Memory B cell (primary cell): ENCODE results near the gene ERN2.
"Not testable (repeated sequence)": the region's sequence is repeated elsewhere in the genome, so short reads cannot be mapped to it uniquely, and the experiment has no call there.

Source experiments
- ATAC-seq: fragments of 150-1000 bp; cut with Tn5 transposase; 2 replicates; pipeline ENCODE4 v1.10.0; 2021; ENCODE audit warnings: low read depth, mild to moderate bottlenecking, moderate library complexity
- DNase-seq, 2 donors: peaks; one replicate each; pipeline ENCODE4 v3.0.0; 2022; ENCODE audit warnings: low spot score in 2 of 2
- H3K27ac Mint-ChIP-seq: one replicate; pipeline ENCODE4 v1.8.0; 2022; ENCODE audit warnings: mild to moderate bottlenecking, moderate library complexity, mixed read lengths
- H3K27me3 Mint-ChIP-seq: one replicate; pipeline ENCODE4 v1.8.0; 2022; ENCODE audit warnings: mixed read lengths
- H3K36me3 Mint-ChIP-seq: one replicate; pipeline ENCODE4 v1.8.0; 2022; ENCODE audit warnings: mild to moderate bottlenecking, mixed read lengths
- H3K4me1 Mint-ChIP-seq: one replicate; pipeline ENCODE4 v1.8.0; 2022; ENCODE audit warnings: mixed read lengths
- H3K4me3 Mint-ChIP-seq: one replicate; pipeline ENCODE4 v1.8.0; 2022; ENCODE audit warnings: mild to moderate bottlenecking, moderate library complexity, mixed read lengths
- H3K9me3 Mint-ChIP-seq: one replicate; pipeline ENCODE4 v1.8.0; 2022; ENCODE audit warnings: mixed read lengths

The ERN2 gene

DNA sequence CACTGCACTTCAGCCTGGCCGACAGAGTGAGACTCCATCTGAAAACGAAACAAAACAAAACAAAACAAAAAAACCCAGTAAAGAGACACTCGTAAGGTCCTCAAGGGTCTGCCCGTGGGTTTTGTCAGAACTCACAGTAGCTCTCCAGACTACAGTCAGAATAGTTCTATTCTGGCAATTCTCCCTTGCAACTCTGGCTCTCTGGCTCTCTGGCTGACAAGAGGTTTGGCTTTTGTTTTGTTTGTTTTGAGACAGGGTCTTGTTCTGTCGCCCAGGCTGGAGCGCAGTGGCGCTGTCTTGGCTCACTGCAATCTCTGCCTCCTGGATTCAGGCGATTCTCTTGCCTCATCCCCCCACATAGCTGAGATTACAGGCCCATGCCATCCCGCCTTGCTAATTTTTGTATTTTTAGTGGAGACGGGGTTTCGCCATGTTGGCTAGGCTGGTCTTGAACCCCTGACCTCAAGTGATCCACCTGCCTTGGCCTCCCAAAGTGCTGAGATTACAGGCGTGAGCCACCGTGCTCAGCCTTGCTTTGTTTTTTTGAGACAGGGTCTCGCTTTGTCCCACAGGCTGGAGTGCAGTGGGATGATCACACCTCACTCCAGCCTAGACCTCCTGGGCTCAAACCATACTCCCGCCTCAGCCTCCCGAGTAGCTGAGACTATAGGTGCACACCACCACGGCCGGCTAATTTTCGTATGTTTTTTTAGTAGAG is 21.3 kb upstream of the ERN2 start:
- no peak overlapping the region for H3K27ac Mint-ChIP-seq

GRCh38 chr16:23729503-23730424 is 16.7 kb upstream of the ERN2 start:
- no peaks in the 10 kb centered on the region for H3K9me3 Mint-ChIP-seq
- H3K4me3 Mint-ChIP-seq: no peak overlapping the region
- DNase-seq (no peak), ATAC-seq (no peak)
- H3K27me3 Mint-ChIP-seq: peaks cover 7% of the 10 kb centered on the region
- peaks cover 4% of the 10 kb centered on the region for H3K4me1 Mint-ChIP-seq
- no peak overlapping the region for H3K27ac Mint-ChIP-seq
- no peaks in the 10 kb centered on the region for H3K36me3 Mint-ChIP-seq

More for the DNA sequence above, 21.3 kb upstream of the ERN2 start:
- Mint-ChIP-seq H3K4me3 (no peak overlapping the region), H3K9me3 (no peaks in the 10 kb centered on the region), H3K4me1 (peaks cover 7% of the 10 kb centered on the region), H3K27me3 (peaks cover 8% of the 10 kb centered on the region), H3K36me3 (no peaks in the 10 kb centered on the region)
- ATAC-seq (no peak), DNase-seq (no peak)

- no peak overlapping the region for H3K4me3 Mint-ChIP-seq
- no peak overlapping the region for H3K27ac Mint-ChIP-seq
Measured at GRCh38 chr16:23728112-23728477, 15.1 kb upstream of the ERN2 start.

DNA sequence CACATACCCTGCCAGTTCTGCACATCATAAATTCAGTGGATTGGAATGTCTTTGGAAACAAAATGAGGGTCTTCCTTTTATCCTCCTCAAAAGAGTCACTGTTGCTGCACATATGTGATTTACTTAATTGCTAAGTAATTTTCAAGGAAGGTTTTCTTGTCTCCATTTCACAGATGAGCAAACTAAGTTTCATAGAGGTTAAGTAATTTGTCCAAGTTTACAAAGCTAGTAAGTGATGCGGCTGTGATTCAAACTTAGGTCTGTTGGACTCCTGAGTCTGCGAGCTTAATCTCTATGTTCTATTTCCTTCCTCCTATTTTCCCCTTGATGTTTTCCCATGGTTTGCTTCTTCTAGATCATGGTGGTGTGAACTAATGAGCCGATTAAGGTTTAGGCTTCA is 13.7 kb upstream of the ERN2 start:
- Mint-ChIP-seq H3K9me3 (peaks cover 6% of the 10 kb centered on the region), H3K36me3 (peaks cover 3% of the 10 kb centered on the region), H3K27ac (no peak overlapping the region), H3K4me1 (peaks cover 4% of the 10 kb centered on the region), H3K4me3 (no peak overlapping the region), H3K27me3 (peaks cover 4% of the 10 kb centered on the region)
- ATAC-seq (no peak), DNase-seq (no peak)

More at GRCh38 chr16:23728112-23728477, 15.1 kb upstream of the ERN2 start:
- Mint-ChIP-seq H3K36me3 (peaks cover 3% of the 10 kb centered on the region), H3K9me3 (peaks cover 2% of the 10 kb centered on the region), H3K4me1 (peaks cover 4% of the 10 kb centered on the region), H3K27me3 (peaks cover 4% of the 10 kb centered on the region)
- ATAC-seq (no peak), DNase-seq (no peak)

GRCh38 chr16:23724785-23725131 is 11.7 kb upstream of the ERN2 start:
- Mint-ChIP-seq H3K4me1 (peaks cover 4% of the 10 kb centered on the region), H3K27me3 (peaks cover 4% of the 10 kb centered on the region), H3K36me3 (peaks cover 3% of the 10 kb centered on the region), H3K9me3 (peaks cover 6% of the 10 kb centered on the region), H3K27ac (no peak overlapping the region), H3K4me3 (no peak overlapping the region)
- ATAC-seq (no peak), DNase-seq (no peak)

- Mint-ChIP-seq H3K9me3 (peaks cover 6% of the 10 kb centered on the region), H3K27me3 (peaks cover 3% of the 10 kb centered on the region), H3K4me3 (no peak overlapping the region), H3K4me1 (peaks cover 4% of the 10 kb centered on the region), H3K36me3 (peaks cover 3% of the 10 kb centered on the region), H3K27ac (no peak overlapping the region)
- DNase-seq: no peak
- ATAC-seq: no peak
Measured at GRCh38 chr16:23724096-23724784, 11.2 kb upstream of the ERN2 start.

- not testable (repeated sequence) for H3K27ac Mint-ChIP-seq, DNase-seq, H3K4me3 Mint-ChIP-seq, H3K27me3 Mint-ChIP-seq, H3K9me3 Mint-ChIP-seq, H3K4me1 Mint-ChIP-seq, ATAC-seq, H3K36me3 Mint-ChIP-seq
Measured at GRCh38 chr16:23722613-23723240, 9.7 kb upstream of the ERN2 start.

GRCh38 chr16:23716484-23716883 is 3.5 kb upstream of the ERN2 start:
- Mint-ChIP-seq H3K9me3 (no peaks in the 10 kb centered on the region), H3K4me3 (no peak overlapping the region), H3K27ac (no peak overlapping the region), H3K4me1 (no peaks in the 10 kb centered on the region), H3K27me3 (peaks cover 25% of the 10 kb centered on the region), H3K36me3 (no peaks in the 10 kb centered on the region)
- no peak for DNase-seq
- ATAC-seq: no peak

- Mint-ChIP-seq H3K4me3 (no peak overlapping the region), H3K27ac (no peak overlapping the region), H3K9me3 (peaks cover 8% of the 10 kb centered on the region), H3K27me3 (peaks cover 22% of the 10 kb centered on the region), H3K4me1 (no peaks in the 10 kb centered on the region), H3K36me3 (peaks cover 3% of the 10 kb centered on the region)
- ATAC-seq (no peak), DNase-seq (no peak)
Measured at GRCh38 chr16:23711785-23712184, 1.2 kb downstream of the ERN2 start.

GRCh38 chr16:23710504-23710903 is 2.5 kb downstream of the ERN2 start:
- H3K4me1 Mint-ChIP-seq: no peaks in the 10 kb centered on the region
- DNase-seq (no peak), ATAC-seq (no peak)
- H3K27me3 Mint-ChIP-seq: peaks cover 23% of the 10 kb centered on the region
- no peak overlapping the region for H3K4me3 Mint-ChIP-seq
- H3K36me3 Mint-ChIP-seq: peaks cover 3% of the 10 kb centered on the region
- peaks cover 8% of the 10 kb centered on the region for H3K9me3 Mint-ChIP-seq
- H3K27ac Mint-ChIP-seq: no peak overlapping the region

GRCh38 chr16:23710008-23710407 is 3.0 kb downstream of the ERN2 start:
- no peak overlapping the region for H3K4me3 Mint-ChIP-seq
- peaks cover 26% of the 10 kb centered on the region for H3K27me3 Mint-ChIP-seq
- H3K36me3 Mint-ChIP-seq: peaks cover 3% of the 10 kb centered on the region
- no peak for ATAC-seq
- peaks cover 8% of the 10 kb centered on the region for H3K9me3 Mint-ChIP-seq
- H3K4me1 Mint-ChIP-seq: no peaks in the 10 kb centered on the region
- no peak overlapping the region for H3K27ac Mint-ChIP-seq
- no peak for DNase-seq

DNA sequence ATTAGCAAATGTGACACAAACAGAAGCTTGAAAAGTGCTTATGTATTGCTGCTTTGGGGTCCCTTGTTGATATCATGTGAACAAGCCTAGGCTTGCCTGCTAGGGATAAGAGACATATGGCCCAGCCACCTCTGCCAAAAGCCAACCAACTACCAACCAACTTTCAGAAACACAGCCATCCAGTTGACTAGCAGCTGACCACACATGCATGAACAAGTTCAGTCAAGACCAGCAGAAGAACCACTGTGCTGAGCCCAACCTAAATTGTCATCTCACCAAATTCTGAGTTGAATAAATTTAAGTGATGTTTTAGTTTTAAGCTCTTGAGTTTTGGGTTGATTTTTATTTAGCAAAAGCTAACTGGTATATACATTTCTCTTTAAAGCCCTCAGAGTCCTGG is 3.5 kb downstream of the ERN2 start:
- peaks cover 25% of the 10 kb centered on the region for H3K27me3 Mint-ChIP-seq
- H3K4me1 Mint-ChIP-seq: no peaks in the 10 kb centered on the region
- DNase-seq (no peak), ATAC-seq (no peak)
- peaks cover 3% of the 10 kb centered on the region for H3K36me3 Mint-ChIP-seq
- H3K4me3 Mint-ChIP-seq: no peak overlapping the region
- no peak overlapping the region for H3K27ac Mint-ChIP-seq
- H3K9me3 Mint-ChIP-seq: peaks cover 8% of the 10 kb centered on the region

DNA sequence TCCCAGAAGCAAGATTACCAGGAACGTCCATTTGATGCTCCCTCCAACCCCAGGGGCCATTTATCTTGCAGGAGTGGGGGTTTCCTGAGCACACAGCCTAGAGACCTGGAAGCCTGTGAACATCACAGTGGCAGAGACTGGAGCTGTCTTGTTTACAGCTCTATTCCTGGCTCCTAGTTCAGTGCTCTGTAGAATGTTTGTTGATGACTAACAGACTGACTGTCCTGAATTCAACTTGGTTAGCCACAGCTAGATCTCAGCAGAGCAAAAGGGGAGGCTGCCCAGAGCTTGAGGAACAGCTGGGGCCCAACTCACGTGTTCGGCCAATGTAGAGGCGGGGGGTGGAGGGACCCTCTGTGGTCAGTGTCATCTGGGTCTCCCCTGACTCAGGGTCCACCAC is 6.6 kb downstream of the ERN2 start:
- Mint-ChIP-seq H3K4me1 (no peaks in the 10 kb centered on the region), H3K4me3 (no peak overlapping the region), H3K36me3 (peaks cover 6% of the 10 kb centered on the region), H3K27ac (no peak overlapping the region), H3K9me3 (peaks cover 12% of the 10 kb centered on the region), H3K27me3 (peaks cover 24% of the 10 kb centered on the region)
- DNase-seq: no peak
- no peak for ATAC-seq

DNA sequence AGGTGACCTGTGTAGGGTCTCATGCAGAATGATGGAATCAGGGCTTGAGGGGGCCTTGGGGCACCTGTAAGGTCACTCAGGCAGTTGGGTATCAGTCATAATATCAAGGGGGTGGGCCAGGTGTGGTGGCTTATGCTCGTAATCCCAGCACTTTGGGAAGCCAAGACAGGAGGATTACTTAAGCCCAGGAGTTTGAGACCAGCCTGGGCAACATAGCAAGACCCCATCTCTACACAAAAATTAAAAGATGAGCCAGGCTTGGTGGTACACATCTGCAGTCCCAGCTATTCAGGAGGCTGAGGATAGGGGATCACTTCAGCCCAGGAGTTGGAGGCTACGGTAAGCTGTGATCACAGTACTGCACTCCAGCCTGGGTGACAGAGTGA is 7.5 kb downstream of the ERN2 start:
- no peak for DNase-seq
- peaks cover 6% of the 10 kb centered on the region for H3K36me3 Mint-ChIP-seq
- H3K4me1 Mint-ChIP-seq: no peaks in the 10 kb centered on the region
- H3K27ac Mint-ChIP-seq: no peak overlapping the region
- peaks cover 24% of the 10 kb centered on the region for H3K27me3 Mint-ChIP-seq
- peaks cover 12% of the 10 kb centered on the region for H3K9me3 Mint-ChIP-seq
- H3K4me3 Mint-ChIP-seq: no peak overlapping the region
- no peak for ATAC-seq
